HCT116 (cell line): ENCODE data around the gene RARB.

ENCODE experiments used
- EZH2 ChIP-seq: fragments of 200-600 bp; sonication (generic); IDR thresholded peaks from 2 replicates; pipeline ENCODE4 v1.6.1; 2017; ENCODE audit warnings: antibody characterized with exemption, mixed run types
- EZH2phosphoT487 ChIP-seq: fragments of 200-600 bp; IDR thresholded peaks from 2 replicates; pipeline ENCODE4 v1.6.1; 2018; ENCODE audit warnings: antibody characterized with exemption, borderline replicate concordance
- SRF ChIP-seq: IDR thresholded peaks from 2 replicates; pipeline ENCODE4 v1.6.1; 2012; ENCODE audit warnings: low read depth
- TCF7L2 ChIP-seq: IDR thresholded peaks from 2 replicates; pipeline ENCODE4 v1.7.0; 2011; ENCODE audit warnings: borderline replicate concordance, inconsistent platforms; ENCODE audit not compliant: insufficient read depth, insufficient read length; ENCODE audit errors: extremely low read depth
- ZFX ChIP-seq: fragments of 450-650 bp; IDR thresholded peaks from 2 replicates; pipeline ENCODE4 v1.6.1; 2017
- TF ChIP-seq, protein P1 (sequence below), 3 experiments: fragments of 200-600 bp in 1 of 3; sonication (generic) in 1 of 3; IDR thresholded peaks in 2 of 3; conservative IDR thresholded peaks in 1 of 3; 2 replicates each; pipeline ENCODE4 v1.5.1; 2012 to 2017; ENCODE audit warnings: low read depth in 2 of 3, low read length in 2 of 3, antibody characterized with exemption in 1 of 3, borderline replicate concordance in 1 of 3, control low read depth in 1 of 3, mild to moderate bottlenecking in 1 of 3, mixed read lengths in 1 of 3, mixed run types in 1 of 3, moderate library complexity in 1 of 3; ENCODE audit not compliant: insufficient read depth in 1 of 3
- TF ChIP-seq, protein P2 (sequence below): IDR thresholded peaks from 2 replicates; pipeline ENCODE4 v1.6.1; 2012; ENCODE audit warnings: low read depth

DNA sequence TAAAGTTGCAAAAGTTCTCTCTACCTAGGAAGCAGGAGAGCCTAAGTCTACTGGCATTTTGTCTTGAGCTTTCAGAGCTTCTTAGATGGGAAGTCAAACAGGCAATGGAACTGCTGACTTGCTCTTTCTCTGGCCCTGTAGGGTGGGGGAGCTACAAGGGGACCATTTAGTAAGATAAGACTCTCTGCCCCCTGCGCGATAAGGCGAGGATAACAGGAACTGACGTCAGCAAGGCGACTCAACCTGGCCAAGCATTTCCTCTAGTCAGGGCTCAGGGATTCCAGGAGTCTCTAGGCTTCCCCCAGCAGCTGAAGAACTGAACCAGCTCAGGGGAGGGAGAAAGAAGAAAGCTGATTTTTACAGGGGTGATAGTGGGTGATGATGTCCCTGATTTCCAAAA lies 5.8 kb downstream of the RARB start:
- TF ChIP-seq, protein P1, sequence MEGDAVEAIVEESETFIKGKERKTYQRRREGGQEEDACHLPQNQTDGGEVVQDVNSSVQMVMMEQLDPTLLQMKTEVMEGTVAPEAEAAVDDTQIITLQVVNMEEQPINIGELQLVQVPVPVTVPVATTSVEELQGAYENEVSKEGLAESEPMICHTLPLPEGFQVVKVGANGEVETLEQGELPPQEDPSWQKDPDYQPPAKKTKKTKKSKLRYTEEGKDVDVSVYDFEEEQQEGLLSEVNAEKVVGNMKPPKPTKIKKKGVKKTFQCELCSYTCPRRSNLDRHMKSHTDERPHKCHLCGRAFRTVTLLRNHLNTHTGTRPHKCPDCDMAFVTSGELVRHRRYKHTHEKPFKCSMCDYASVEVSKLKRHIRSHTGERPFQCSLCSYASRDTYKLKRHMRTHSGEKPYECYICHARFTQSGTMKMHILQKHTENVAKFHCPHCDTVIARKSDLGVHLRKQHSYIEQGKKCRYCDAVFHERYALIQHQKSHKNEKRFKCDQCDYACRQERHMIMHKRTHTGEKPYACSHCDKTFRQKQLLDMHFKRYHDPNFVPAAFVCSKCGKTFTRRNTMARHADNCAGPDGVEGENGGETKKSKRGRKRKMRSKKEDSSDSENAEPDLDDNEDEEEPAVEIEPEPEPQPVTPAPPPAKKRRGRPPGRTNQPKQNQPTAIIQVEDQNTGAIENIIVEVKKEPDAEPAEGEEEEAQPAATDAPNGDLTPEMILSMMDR (IDR thresholded peaks at IDR 0.05 in 2 of 3, conservative IDR thresholded peaks at IDR 0.05 in 1 of 3; ENCODE audit: borderline replicate concordance in 1 of 3, insufficient read depth in 1 of 3, low read depth in 2 of 3, low read length in 2 of 3), result no peak
- TF ChIP-seq EZH2 (no peak), ZFX (no peak), SRF (no peak), TCF7L2 (no peak), EZH2phosphoT487 (no peak)
- TF ChIP-seq, protein P2, sequence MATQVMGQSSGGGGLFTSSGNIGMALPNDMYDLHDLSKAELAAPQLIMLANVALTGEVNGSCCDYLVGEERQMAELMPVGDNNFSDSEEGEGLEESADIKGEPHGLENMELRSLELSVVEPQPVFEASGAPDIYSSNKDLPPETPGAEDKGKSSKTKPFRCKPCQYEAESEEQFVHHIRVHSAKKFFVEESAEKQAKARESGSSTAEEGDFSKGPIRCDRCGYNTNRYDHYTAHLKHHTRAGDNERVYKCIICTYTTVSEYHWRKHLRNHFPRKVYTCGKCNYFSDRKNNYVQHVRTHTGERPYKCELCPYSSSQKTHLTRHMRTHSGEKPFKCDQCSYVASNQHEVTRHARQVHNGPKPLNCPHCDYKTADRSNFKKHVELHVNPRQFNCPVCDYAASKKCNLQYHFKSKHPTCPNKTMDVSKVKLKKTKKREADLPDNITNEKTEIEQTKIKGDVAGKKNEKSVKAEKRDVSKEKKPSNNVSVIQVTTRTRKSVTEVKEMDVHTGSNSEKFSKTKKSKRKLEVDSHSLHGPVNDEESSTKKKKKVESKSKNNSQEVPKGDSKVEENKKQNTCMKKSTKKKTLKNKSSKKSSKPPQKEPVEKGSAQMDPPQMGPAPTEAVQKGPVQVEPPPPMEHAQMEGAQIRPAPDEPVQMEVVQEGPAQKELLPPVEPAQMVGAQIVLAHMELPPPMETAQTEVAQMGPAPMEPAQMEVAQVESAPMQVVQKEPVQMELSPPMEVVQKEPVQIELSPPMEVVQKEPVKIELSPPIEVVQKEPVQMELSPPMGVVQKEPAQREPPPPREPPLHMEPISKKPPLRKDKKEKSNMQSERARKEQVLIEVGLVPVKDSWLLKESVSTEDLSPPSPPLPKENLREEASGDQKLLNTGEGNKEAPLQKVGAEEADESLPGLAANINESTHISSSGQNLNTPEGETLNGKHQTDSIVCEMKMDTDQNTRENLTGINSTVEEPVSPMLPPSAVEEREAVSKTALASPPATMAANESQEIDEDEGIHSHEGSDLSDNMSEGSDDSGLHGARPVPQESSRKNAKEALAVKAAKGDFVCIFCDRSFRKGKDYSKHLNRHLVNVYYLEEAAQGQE, result no peak
